Activated naive CD4-positive, alpha-beta T cell treated with anti-CD3 and anti-CD28 coated beads for 36 hours (primary cell): Measurements from ENCODE around the gene NPBWR2. TPM values are rescaled to one million over a fixed set of nuclear protein-coding genes. Genes with fewer than 3 reads are reported as not detected.
"Not testable (repeated sequence)": the region's sequence is repeated elsewhere in the genome, so short reads cannot be mapped to it uniquely, and the experiment has no call there.

Experiments
- CTCF ChIA-PET: fragments of 350-600 bp; sonication (Branson Sonifier 250); formaldehyde crosslinking; loops from one replicate; lab custom pipeline; 2021; ENCODE audit warnings: antibody characterized with exemption; lab: Charles Lee
- DNase-seq: peaks from one replicate; pipeline ENCODE4 v3.0.0-alpha.2; 2020
- H3K27ac Mint-ChIP-seq: one replicate; pipeline ENCODE4 v1.8.0; 2021; ENCODE audit warnings: mild to moderate bottlenecking, mixed read lengths
- H3K27me3 Mint-ChIP-seq: one replicate; pipeline ENCODE4 v1.8.0; 2021; ENCODE audit warnings: low read depth, mixed read lengths
- H3K36me3 Mint-ChIP-seq: one replicate; pipeline ENCODE4 v1.8.0; 2021; ENCODE audit warnings: low read depth, mixed read lengths
- H3K4me1 Mint-ChIP-seq: one replicate; pipeline ENCODE4 v1.8.0; 2021; ENCODE audit warnings: low read depth, mixed read lengths
- H3K4me3 Mint-ChIP-seq: one replicate; pipeline ENCODE4 v1.8.0; 2021; ENCODE audit warnings: mild to moderate bottlenecking, moderate library complexity, mixed read lengths
- H3K9me3 Mint-ChIP-seq: one replicate; pipeline ENCODE4 v1.8.0; 2021; ENCODE audit warnings: mixed read lengths
- intact Hi-C: fragments of 100-400 bp; cut with micrococcal nuclease; formaldehyde crosslinking; loops from one replicate; pipeline ENCODE4 v1.15.1; 2023
- total RNA-seq, 2 experiments: library from RNA; stranded (reverse); gene quantifications; one replicate each; pipeline ENCODE4 v1.2.3, GENCODE V29; 2021

Gene NPBWR2
- total RNA-seq, 2 experiments from 2014 or later = not detected

DNA sequence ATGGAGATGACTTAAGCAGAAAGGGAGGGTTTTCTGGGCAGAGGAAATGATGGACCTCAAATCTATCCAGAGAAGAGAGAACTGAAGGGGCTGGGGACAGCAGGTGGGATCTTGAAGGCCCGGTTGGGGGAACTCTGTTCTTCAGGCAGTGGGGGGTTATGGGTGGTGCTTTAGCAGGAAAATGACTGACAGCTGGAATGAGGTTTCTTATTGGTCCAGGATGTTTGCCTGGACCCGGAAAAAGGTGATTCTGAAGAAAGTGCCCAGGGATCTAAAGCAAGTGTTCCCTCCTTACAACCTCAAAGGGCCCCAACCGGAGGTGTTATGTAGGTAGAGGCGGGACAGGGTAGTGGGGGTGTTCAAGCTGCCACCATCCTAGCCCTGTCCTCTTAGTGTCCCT, 11.9 kb downstream of the NPBWR2 start:
- H3K27ac Mint-ChIP-seq = no peak overlapping the region
- no peak overlapping the region for H3K4me3 Mint-ChIP-seq
- no peaks in the 10 kb centered on the region for H3K27me3 Mint-ChIP-seq
- no peaks in the 10 kb centered on the region for H3K4me1 Mint-ChIP-seq
- H3K9me3 Mint-ChIP-seq = peaks cover 2% of the 10 kb centered on the region
- intact Hi-C loops = no loop called here
- DNase-seq = no peak
- H3K36me3 Mint-ChIP-seq = peaks cover 2% of the 10 kb centered on the region
- CTCF ChIA-PET = interaction anchor here (0.6 to 1.2 kb wide), 2 partner anchors 16 to 50 kb away, joined by 3 read pairs; partner anchors contain the start of gene RGS19

DNA sequence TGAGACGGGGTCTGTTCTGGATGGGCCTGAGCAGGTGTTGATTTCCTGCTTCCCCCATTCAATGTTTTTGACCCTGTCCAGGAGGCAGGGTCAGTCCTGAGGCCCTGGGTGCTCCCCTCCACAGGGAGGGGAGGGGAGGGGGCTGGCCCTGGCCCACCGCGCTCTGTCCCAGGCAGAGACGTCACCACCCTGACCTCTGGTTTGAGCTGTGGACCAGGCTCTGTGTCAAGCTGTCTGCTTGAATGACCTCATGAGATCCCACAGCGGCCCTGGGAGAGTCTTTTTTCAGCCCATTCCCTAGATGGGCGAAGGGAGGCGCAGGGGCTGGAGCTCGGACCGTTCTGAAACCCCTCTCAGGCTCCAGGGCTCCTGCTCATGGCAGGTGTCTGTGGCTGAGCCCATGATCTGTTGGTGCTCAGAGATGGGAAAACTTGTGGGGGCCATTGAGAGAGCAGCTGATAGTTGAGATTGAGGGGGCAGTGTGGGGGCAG, 14.3 kb downstream of the NPBWR2 start:
- CTCF ChIA-PET = no interaction called here
- Mint-ChIP-seq H3K36me3 (peaks cover 2% of the 10 kb centered on the region), H3K27ac (no peak overlapping the region), H3K4me3 (no peak overlapping the region), H3K27me3 (no peaks in the 10 kb centered on the region), H3K4me1 (no peaks in the 10 kb centered on the region), H3K9me3 (peaks cover 2% of the 10 kb centered on the region)
- no peak for DNase-seq
- intact Hi-C loops = no loop called here

DNA sequence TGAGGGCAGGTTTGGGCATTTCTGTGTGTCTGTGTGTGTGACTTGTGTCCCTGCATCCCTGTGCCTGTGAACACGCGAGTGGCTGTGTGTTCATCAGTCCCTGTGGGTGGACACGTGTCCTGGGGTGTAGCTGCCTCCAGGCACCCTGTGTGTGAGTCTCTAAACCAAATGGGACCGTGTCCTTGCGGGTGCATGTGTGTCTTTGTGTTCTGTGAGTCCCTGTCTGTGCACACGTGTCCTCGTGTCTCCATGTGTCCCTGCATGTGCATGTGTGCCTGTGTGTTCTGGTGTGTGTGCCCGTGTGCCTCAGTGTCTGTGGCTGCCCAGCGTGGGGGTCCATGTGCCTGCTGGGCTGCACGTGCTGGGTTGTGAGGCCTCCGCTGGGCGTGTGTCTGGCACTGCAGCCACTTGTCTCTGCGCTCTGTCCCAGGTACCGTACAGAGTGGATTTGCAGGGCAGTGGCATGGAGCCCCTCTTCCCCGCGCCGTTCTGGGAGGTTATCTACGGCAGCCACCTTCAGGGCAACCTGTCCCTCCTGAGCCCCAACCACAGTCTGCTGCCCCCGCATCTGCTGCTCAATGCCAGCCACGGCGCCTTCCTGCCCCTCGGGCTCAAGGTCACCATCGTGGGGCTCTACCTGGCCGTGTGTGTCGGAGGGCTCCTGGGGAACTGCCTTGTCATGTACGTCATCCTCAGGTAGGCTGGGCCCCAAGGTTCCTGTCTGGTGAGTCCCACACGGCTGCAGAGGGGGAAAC, 14.9 kb downstream of the NPBWR2 start:
- Mint-ChIP-seq H3K27ac (no peak overlapping the region), H3K4me3 (no peak overlapping the region), H3K36me3 (peaks cover 2% of the 10 kb centered on the region), H3K4me1 (no peaks in the 10 kb centered on the region), H3K9me3 (peaks cover 2% of the 10 kb centered on the region), H3K27me3 (no peaks in the 10 kb centered on the region)
- DNase-seq = no peak
- intact Hi-C loops = no loop called here
- CTCF ChIA-PET = no interaction called here

GRCh38 chr20:64091770-64092169, 15.6 kb downstream of the NPBWR2 start:
- Mint-ChIP-seq H3K4me3 (no peak overlapping the region), H3K27ac (no peak overlapping the region), H3K36me3 (peaks cover under 1% of the 10 kb centered on the region), H3K9me3 (peaks cover 2% of the 10 kb centered on the region), H3K4me1 (no peaks in the 10 kb centered on the region), H3K27me3 (no peaks in the 10 kb centered on the region)
- intact Hi-C loops = no loop called here
- DNase-seq = no peak
- CTCF ChIA-PET = no interaction called here

DNA sequence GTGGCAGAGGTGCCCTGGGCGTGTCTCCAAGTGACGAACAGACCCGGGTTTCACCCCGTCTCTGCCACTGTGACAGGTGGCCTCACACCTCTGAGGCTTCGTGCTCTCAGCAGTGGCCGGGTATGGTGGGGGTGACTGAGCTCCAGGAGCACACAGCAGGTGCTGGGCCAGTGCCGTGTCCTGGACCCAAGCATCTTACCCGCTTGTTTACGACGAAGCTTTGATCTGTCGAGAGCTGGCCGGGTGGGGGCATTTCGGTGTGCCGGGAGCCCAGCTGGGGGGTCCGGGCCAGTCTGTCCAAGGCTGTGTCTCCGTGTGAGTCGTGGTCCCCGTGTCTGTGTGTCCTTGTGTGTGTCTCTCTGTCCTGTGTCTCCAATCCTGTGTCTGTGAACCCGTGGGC, 16.0 kb downstream of the NPBWR2 start:
- CTCF ChIA-PET = no interaction called here
- no peaks in the 10 kb centered on the region for H3K4me1 Mint-ChIP-seq
- no peak overlapping the region for H3K27ac Mint-ChIP-seq
- DNase-seq = no peak
- no peak overlapping the region for H3K4me3 Mint-ChIP-seq
- peaks cover 3% of the 10 kb centered on the region for H3K9me3 Mint-ChIP-seq
- H3K36me3 Mint-ChIP-seq = no peaks in the 10 kb centered on the region
- no peaks in the 10 kb centered on the region for H3K27me3 Mint-ChIP-seq
- intact Hi-C loops = no loop called here

- Mint-ChIP-seq H3K4me1 (no peaks in the 10 kb centered on the region), H3K9me3 (peaks cover 3% of the 10 kb centered on the region), H3K27ac (no peak overlapping the region), H3K36me3 (no peaks in the 10 kb centered on the region), H3K27me3 (peaks cover 2% of the 10 kb centered on the region), H3K4me3 (no peak overlapping the region)
- no peak for DNase-seq
- intact Hi-C loops = no loop called here
- CTCF ChIA-PET = interaction anchor here (1.1 kb wide), 1 partner anchor 121 kb away, joined by 3 read pairs; no protein-coding TSS in a partner anchor
Measured at GRCh38 chr20:64090165-64090564, 17.2 kb downstream of the NPBWR2 start.

- H3K4me3 Mint-ChIP-seq, CTCF ChIA-PET, H3K27me3 Mint-ChIP-seq, intact Hi-C loops, H3K36me3 Mint-ChIP-seq, H3K27ac Mint-ChIP-seq, H3K4me1 Mint-ChIP-seq, H3K9me3 Mint-ChIP-seq, DNase-seq: not testable (repeated sequence)
Measured at GRCh38 chr20:64088586-64088985, 18.8 kb downstream of the NPBWR2 start.

GRCh38 chr20:64087226-64087825, 20.0 kb downstream of the NPBWR2 start:
- H3K4me3 Mint-ChIP-seq, intact Hi-C loops: not testable (repeated sequence)

DNA sequence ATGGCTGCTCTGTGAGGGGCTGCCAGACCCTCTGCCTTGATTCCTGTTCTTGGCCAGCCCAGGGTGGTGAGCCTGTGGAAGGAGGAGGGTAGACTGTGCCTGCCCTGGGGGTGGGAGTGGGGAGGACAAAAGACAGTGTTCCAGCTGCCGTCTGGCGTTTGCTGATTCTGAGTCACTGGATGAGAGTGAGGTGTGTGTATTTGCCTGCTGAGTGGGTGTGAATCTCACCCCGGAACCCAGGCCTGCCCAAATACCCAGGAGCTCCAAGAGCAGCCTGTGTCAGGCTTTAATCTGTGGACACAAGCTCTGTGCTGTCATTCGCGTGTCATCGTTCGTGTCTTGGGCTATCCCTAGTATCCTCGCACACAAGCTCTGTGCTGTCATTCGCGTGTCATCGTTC, 20.6 kb downstream of the NPBWR2 start:
- Mint-ChIP-seq H3K27ac (no peak overlapping the region), H3K9me3 (peaks cover 3% of the 10 kb centered on the region), H3K36me3 (no peaks in the 10 kb centered on the region), H3K4me1 (peaks cover 18% of the 10 kb centered on the region), H3K27me3 (peaks cover 9% of the 10 kb centered on the region), H3K4me3 (no peak overlapping the region)
- CTCF ChIA-PET = interaction anchor here (5.7 kb wide), 1 partner anchor 33 kb away, joined by 47 read pairs; no protein-coding TSS in a partner anchor
- no peak for DNase-seq
- intact Hi-C loops = no loop called here

More at GRCh38 chr20:64087226-64087825, 20.0 kb downstream of the NPBWR2 start:
- H3K27me3 Mint-ChIP-seq, DNase-seq, H3K9me3 Mint-ChIP-seq, CTCF ChIA-PET, H3K36me3 Mint-ChIP-seq, H3K27ac Mint-ChIP-seq: not testable (repeated sequence)
- H3K4me1 Mint-ChIP-seq = peaks cover 13% of the 10 kb centered on the region

DNA sequence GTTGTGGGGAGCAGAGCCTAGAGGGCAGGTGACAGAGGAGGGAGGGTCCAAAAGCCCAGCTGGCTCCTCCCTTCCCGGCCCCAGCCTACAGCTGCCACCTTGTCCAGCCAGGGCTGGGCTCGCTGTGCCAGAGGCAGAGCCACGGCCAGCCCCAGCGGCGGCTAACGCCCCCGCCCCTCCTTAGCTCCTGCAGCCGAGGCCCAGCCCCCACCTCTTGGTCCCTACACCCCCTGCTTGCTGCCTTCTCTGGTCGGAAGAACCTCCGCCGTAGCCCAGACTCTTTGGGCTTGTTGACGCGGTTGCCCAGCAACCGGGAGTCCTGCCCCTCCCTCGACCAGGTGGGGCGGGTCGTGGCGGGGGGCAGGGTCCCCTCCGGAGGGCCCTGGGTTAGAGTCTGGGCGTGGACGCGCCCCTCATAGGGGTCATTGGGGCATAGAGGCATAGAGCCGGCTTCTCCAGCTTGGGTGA, 22.6 kb downstream of the NPBWR2 start:
- CTCF ChIA-PET = interaction anchor here (0.7 to 5.7 kb wide), 6 partner anchors 17 to 171 kb away, joined by 3 to 47 read pairs (median 4); partner anchors contain the start of gene PCMTD2
- intact Hi-C loops = loop anchor here (5.0 kb wide), 1 partner anchor 173 kb away; the partner anchor contains the start of gene PCMTD2
- Mint-ChIP-seq H3K4me1 (peaks cover 25% of the 10 kb centered on the region), H3K4me3 (peak overlapping the region; percentile 80), H3K27me3 (peaks cover 9% of the 10 kb centered on the region), H3K36me3 (no peaks in the 10 kb centered on the region), H3K9me3 (peaks cover 3% of the 10 kb centered on the region), H3K27ac (no peak overlapping the region)
- no peak for DNase-seq

DNA sequence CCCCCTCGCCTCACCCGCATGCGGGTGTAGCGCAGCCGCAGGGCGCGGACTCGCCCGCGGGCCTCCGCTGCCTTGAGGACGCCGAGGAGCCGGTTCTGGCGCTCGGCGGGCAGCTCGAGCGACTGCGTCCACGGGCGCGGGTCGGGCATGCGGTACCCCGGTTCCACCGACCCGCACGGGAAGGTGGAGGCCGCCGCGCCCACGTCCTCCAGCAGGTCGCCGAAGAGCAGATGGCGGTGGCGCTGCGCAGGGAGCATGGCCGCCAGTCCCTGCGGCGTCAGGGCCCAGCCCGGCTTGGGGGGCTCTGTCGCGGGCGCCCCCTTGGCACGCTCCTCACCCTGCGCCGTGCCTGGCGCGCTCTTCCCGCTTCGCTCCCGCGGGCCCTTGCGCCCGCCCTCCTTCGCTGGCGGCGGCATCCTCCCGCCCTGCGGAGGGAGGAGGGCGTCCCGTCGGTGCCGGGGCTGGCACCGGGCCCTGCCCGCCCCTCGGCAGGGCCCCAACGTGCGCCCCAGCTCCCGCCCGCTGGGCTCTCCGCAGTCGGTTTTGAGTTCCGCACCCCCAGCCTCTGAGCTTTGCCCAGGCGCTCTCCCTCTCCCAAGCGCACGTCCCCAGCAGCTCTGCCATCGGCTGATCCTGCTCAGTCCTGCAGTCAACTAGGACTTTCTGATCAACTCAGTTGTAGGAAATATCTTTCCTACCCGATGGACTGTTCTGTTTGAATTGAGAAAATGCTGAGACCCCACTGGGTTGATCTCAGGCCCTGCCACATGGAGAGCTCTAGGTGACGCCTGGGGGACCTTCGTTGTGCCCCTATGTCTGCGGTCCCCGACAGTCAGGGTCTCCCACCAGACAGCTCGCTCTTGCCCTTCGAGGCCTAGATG, 23.3 kb downstream of the NPBWR2 start, which contains the start of gene LKAAEAR1:
Gene LKAAEAR1 (minus strand): TSS at position 595 of the 881 bp plus-strand sequence. CDS start 179 bp downstream, at position 416.
- no peak for DNase-seq
- peaks cover 26% of the 10 kb centered on the region for H3K4me1 Mint-ChIP-seq
- CTCF ChIA-PET = interaction anchor here (0.7 to 5.7 kb wide), 8 partner anchors 15 to 171 kb away, joined by 3 to 47 read pairs (median 4); partner anchors contain the start of gene PCMTD2
- H3K27me3 Mint-ChIP-seq = peaks cover 9% of the 10 kb centered on the region
- peak within 1 kb of the TSS; percentile 80 for H3K4me3 Mint-ChIP-seq
- H3K9me3 Mint-ChIP-seq = peaks cover 3% of the 10 kb centered on the region
- no peak within 1 kb of the TSS for H3K27ac Mint-ChIP-seq
- no peaks in the 10 kb centered on the region for H3K36me3 Mint-ChIP-seq
- intact Hi-C loops = loop anchor here (1.0 to 5.0 kb wide), 5 partner anchors 19 to 173 kb away; partner anchors contain the start of genes PCMTD2 and TCEA2
